Small intestine (tissue), 16 donors: ENCODE measurements around the gene WDR70. TPM values are rescaled to one million over a fixed set of nuclear protein-coding genes. Genes with fewer than 3 reads are reported as not detected.
"Not testable (repeated sequence)": the region's sequence is repeated elsewhere in the genome, so short reads cannot be mapped to it uniquely, and the experiment has no call there.

ENCODE experiments used
- DNase-seq, 2 donors: peaks; one replicate each; pipeline versions ENCODE4 v3.0.0 to v3.0.0-alpha.2; 2013
- FAIRE-seq: peaks from 2 replicates; lab custom pipeline; 2012; peaks lifted over from hg19 to GRCh38; lab: Jason Lieb, UNC
- H3K27ac ChIP-seq, 3 donors: one replicate each; pipeline ENCODE4 v1.5.1; 2013; ENCODE audit warnings: low read length in 2 of 3, mild to moderate bottlenecking in 2 of 3, control low read depth in 1 of 3, inconsistent platforms in 1 of 3, low read depth in 1 of 3, moderate library complexity in 1 of 3
- H3K27me3 ChIP-seq, 3 donors: one replicate each; pipeline ENCODE4 v1.6.1; 2013; ENCODE audit warnings: low read length in 3 of 3, inconsistent platforms in 1 of 3; ENCODE audit not compliant: control insufficient read depth in 3 of 3, insufficient read depth in 3 of 3
- H3K36me3 ChIP-seq, 3 donors: one replicate each; pipeline ENCODE4 v1.6.1; 2013; ENCODE audit warnings: low read length in 3 of 3, inconsistent platforms in 1 of 3, low read depth in 1 of 3, mild to moderate bottlenecking in 1 of 3, moderate library complexity in 1 of 3; ENCODE audit not compliant: control insufficient read depth in 3 of 3, insufficient read depth in 2 of 3
- H3K4me1 ChIP-seq, 3 donors: one replicate each; pipeline ENCODE4 v1.6.1; 2013; ENCODE audit warnings: low read length in 2 of 3, inconsistent platforms in 1 of 3, low read depth in 1 of 3, mild to moderate bottlenecking in 1 of 3, moderate library complexity in 1 of 3; ENCODE audit not compliant: control insufficient read depth in 3 of 3, insufficient read depth in 2 of 3
- H3K4me3 ChIP-seq, 3 donors: one replicate each; pipeline ENCODE4 v1.5.1; 2013; ENCODE audit warnings: low read length in 3 of 3, control low read depth in 1 of 3, inconsistent platforms in 1 of 3, low read depth in 1 of 3, mild to moderate bottlenecking in 1 of 3, moderate library complexity in 1 of 3
- H3K9me3 ChIP-seq, 2 donors: one replicate each; pipeline ENCODE4 v1.6.1; 2013; ENCODE audit warnings: low read depth in 1 of 2, low read length in 1 of 2; ENCODE audit not compliant: control insufficient read depth in 2 of 2, insufficient read depth in 1 of 2
- WGBS, 3 donors: extraction: QIAGEN DNeasy Blood & Tissue Kit; methylation state at CpG; one replicate each; pipeline ENCODE4 v1.1.7; 2013; 5-methylcytosine and 5-hydroxymethylcytosine counted together
- long read RNA-seq, 10 donors: transcript quantifications; one replicate each; lab custom pipeline, GENCODE V29; 2026
- polyA plus RNA-seq, 4 donors: library from polyadenylated mRNA; stranded (reverse) in 3 of 4; unstranded in 1 of 4; fragments of 200-250 nt in 3 of 4; fragments of 120-200 nt in 1 of 4; gene quantifications; one replicate each; pipeline versions ENCODE4 v1.2.1 to v1.2.3, GENCODE V29; 2013
- donor health status: healthy with polysubstance abuse.
- donor health status: control.
- donor health status: control.
- donor health status: Bipolar disorder and iron deficiency.
- donor health status: healthy.

Gene WDR70
- 10 to 100 TPM; 13.2 to 24.6 (median 15.8) TPM for polyA plus RNA-seq
- long read RNA-seq, donor 1, partial matches to known transcripts = 9 of 15 reads
- long read RNA-seq, donor 1, other reads (novel, unspliced or antisense) = 0 of 15 reads
- long read RNA-seq, donor 2 = 0 reads
- long read RNA-seq, donor 3, partial matches to known transcripts = 0 of 3 reads
- long read RNA-seq, donor 3, other reads (novel, unspliced or antisense) = 0 of 3 reads
- long read RNA-seq, donor 4, partial matches to known transcripts = 0 of 1 reads
- long read RNA-seq, donor 4, other reads (novel, unspliced or antisense) = 0 of 1 reads
- long read RNA-seq, donor 5, partial matches to known transcripts = 0 of 3 reads
- long read RNA-seq, donor 5, other reads (novel, unspliced or antisense) = 0 of 3 reads
- long read RNA-seq, donor 6, partial matches to known transcripts = 0 of 5 reads
- long read RNA-seq, donor 6, other reads (novel, unspliced or antisense) = 0 of 5 reads
- long read RNA-seq, donor 7, partial matches to known transcripts = 0 of 5 reads
- long read RNA-seq, donor 7, other reads (novel, unspliced or antisense) = 0 of 5 reads
- long read RNA-seq, donor 8 = 0 reads
- long read RNA-seq, donor 9 = 0 reads
- long read RNA-seq, donor 10, partial matches to known transcripts = 0 of 4 reads
- long read RNA-seq, donor 10, other reads (novel, unspliced or antisense) = 0 of 4 reads

- peak; percentile 77 to 90 for DNase-seq
- Histone ChIP-seq H3K4me3 (peak within 1 kb of the TSS; percentile 67 to 73 (median 69)), H3K36me3 (peaks cover 0 to 12% (median 0%) of the 10 kb centered on the region in 3 donors), H3K27ac (peak within 1 kb of the TSS in 1 of 3 donors; percentile 62)
- H3K4me1 ChIP-seq, H3K27me3 ChIP-seq, FAIRE-seq, H3K9me3 ChIP-seq: not testable (repeated sequence)
- WGBS, 3 donors = 0 to 1% (median 1%) methylated on average over 27 to 39 of the region's 39 CpGs
These were observed at the start of gene WDR70 for GRCh38 chr5:37379100-37379628. Gene WDR70 (plus strand): TSS chr5:37379318. CDS start chr5:37379368, 50 bp downstream.

- not testable (repeated sequence) for H3K27me3 ChIP-seq, FAIRE-seq, H3K27ac ChIP-seq, H3K4me1 ChIP-seq, H3K9me3 ChIP-seq, H3K4me3 ChIP-seq, DNase-seq
- WGBS, 3 donors = 96 to 97% (median 97%) methylated on average over 11 to 12 of the region's 12 CpGs
- H3K36me3 ChIP-seq = peaks cover 10 to 58% (median 12%) of the 10 kb centered on the region in 3 donors
These were observed 44.4 kb upstream of the WDR70 start for GRCh38 chr5:37334754-37335153.

- not testable (repeated sequence) for DNase-seq, H3K27ac ChIP-seq, H3K27me3 ChIP-seq, H3K4me1 ChIP-seq, H3K4me3 ChIP-seq, H3K9me3 ChIP-seq, FAIRE-seq
- 97 to 99% (median 97%) methylated on average over 18 of the region's 18 CpGs for WGBS, 3 donors
- H3K36me3 ChIP-seq = peaks cover 5 to 70% (median 6%) of the 10 kb centered on the region in 3 donors
These were observed 36.4 kb upstream of the WDR70 start for GRCh38 chr5:37342741-37343140.

- H3K36me3 ChIP-seq = peaks cover 6 to 61% (median 11%) of the 10 kb centered on the region in 3 donors
- FAIRE-seq (no peak), DNase-seq (no peak)
- no peaks in the 10 kb centered on the region for H3K4me1 ChIP-seq
- WGBS, 3 donors = 97 to 99% (median 98%) methylated on average over 6 of the region's 6 CpGs
- no peaks in the 10 kb centered on the region for H3K9me3 ChIP-seq
- no peaks in the 10 kb centered on the region for H3K27me3 ChIP-seq
- H3K27ac ChIP-seq = no peak overlapping the region
- H3K4me3 ChIP-seq = no peak overlapping the region
These were observed 24.0 kb upstream of the WDR70 start for GRCh38 chr5:37355161-37355560.

GRCh38 chr5:37370550-37370863 lies 8.6 kb upstream of the WDR70 start:
- Histone ChIP-seq H3K4me3 (peak overlapping the region; percentile 57 to 94 (median 66)), H3K4me1 (peaks cover 0 to 7% (median 4%) of the 10 kb centered on the region in 3 donors), H3K27ac (peak overlapping the region; percentile 20 to 62 (median 53)), H3K9me3 (no peaks in the 10 kb centered on the region), H3K27me3 (no peaks in the 10 kb centered on the region), H3K36me3 (peaks cover 0 to 12% (median 2%) of the 10 kb centered on the region in 3 donors)
- no peak for FAIRE-seq
- 0 to 1% (median 0%) methylated on average over 7 of the region's 7 CpGs for WGBS, 3 donors
- DNase-seq = no peak

GRCh38 chr5:37370864-37371726 lies 8.0 kb upstream of the WDR70 start, which contains the start of gene NUP155:
Gene NUP155 (minus strand): TSS chr5:37371106. CDS start chr5:37370977, 129 bp downstream.
- Histone ChIP-seq H3K4me3 (peak within 1 kb of the TSS; percentile 57 to 94 (median 66)), H3K27ac (peak within 1 kb of the TSS; percentile 62 to 78 (median 62)), H3K9me3 (no peaks in the 10 kb centered on the region), H3K36me3 (peaks cover 0 to 12% (median 2%) of the 10 kb centered on the region in 3 donors), H3K4me1 (peaks cover 0 to 7% (median 4%) of the 10 kb centered on the region in 3 donors), H3K27me3 (no peaks in the 10 kb centered on the region)
- peak; percentile 93 to 98 for DNase-seq
- WGBS, 3 donors = 1 to 2% (median 1%) methylated on average over 49 of the region's 49 CpGs
- no peak for FAIRE-seq

- H3K9me3 ChIP-seq = no peaks in the 10 kb centered on the region
- H3K4me1 ChIP-seq = no peaks in the 10 kb centered on the region
- DNase-seq = no peak
- FAIRE-seq = no peak
- no peak overlapping the region for H3K27ac ChIP-seq
- H3K27me3 ChIP-seq = no peaks in the 10 kb centered on the region
- H3K4me3 ChIP-seq = no peak overlapping the region
- 86 to 88% (median 87%) methylated on average over 3 of the region's 3 CpGs for WGBS, 3 donors
- H3K36me3 ChIP-seq = no peaks in the 10 kb centered on the region
These were observed 4.0 kb upstream of the WDR70 start for GRCh38 chr5:37375091-37375490.
